ENCODE data around the gene ATG5. TPM values are rescaled to one million over a fixed set of nuclear protein-coding genes. Genes with fewer than 3 reads are reported as not detected.
A peak's percentile ranks its signal among the peaks of the same experiment; 100 is the strongest.

Gene ATG5
- polyA plus RNA-seq, 1 of the 3 experiments (the other 2 are of a cell fraction), result 15.5 TPM

GRCh38 chr6:106258726-106259125 is 66.8 kb downstream of the ATG5 start:
- Histone ChIP-seq H3F3A (replicated peaks; ENCODE audit: insufficient read depth) (peaks cover 36% of the 10 kb centered on the region), H4K20me1 (ENCODE audit: insufficient read depth) (no peaks in the 10 kb centered on the region), H3K9ac (no peak overlapping the region), H3K9me3 (no peaks in the 10 kb centered on the region), H3K9me2 (no peaks in the 10 kb centered on the region), H3K79me2 (ENCODE audit: insufficient read depth) (peaks cover 66% of the 10 kb centered on the region), H3K36me3 (replicated peaks in 1 of 2; ENCODE audit: control insufficient read depth in 1 of 2, insufficient read depth in 2 of 2, low read length in 1 of 2) (peaks cover 0 to 13% of the 10 kb centered on the region in 2 experiments), H3K27ac (ENCODE audit: low read depth in 2 of 2, low read length in 1 of 2) (peak overlapping the region in 1 of 2 experiments; percentile 11; a peak in 1 of 4 replicates), H3K4me3 (ENCODE audit: low read depth in 2 of 2, low read length in 1 of 2) (no peak overlapping the region), H3K27me3 (ENCODE audit: insufficient read depth) (no peaks in the 10 kb centered on the region), H3K4me2 (no peak overlapping the region), H2AFZ (ENCODE audit: low read depth) (no peak overlapping the region), H3K4me1 (ENCODE audit: control insufficient read depth in 1 of 2, insufficient read depth in 2 of 2, low read depth in 1 of 2, low read length in 1 of 2) (peaks cover 25 to 39% of the 10 kb centered on the region in 2 experiments)
- TF ChIP-seq TCF12 (IDR thresholded peaks at IDR 0.05), result no peak
- TF ChIP-seq TAF1 (IDR thresholded peaks at IDR 0.05; ENCODE audit: borderline replicate concordance, low read depth, low read length), result no peak
- TF ChIP-seq MXI1 (IDR thresholded peaks at IDR 0.05; ENCODE audit: low read depth, low read length), result no peak
- no peak for TF ChIP-seq SMC3 (IDR thresholded peaks at IDR 0.05; ENCODE audit: low read depth, low read length)
- no peak for TF ChIP-seq EP300 (IDR thresholded peaks at IDR 0.05; ENCODE audit: borderline replicate concordance in 1 of 2, low read depth in 1 of 2, low read length in 1 of 2)
- TF ChIP-seq POLR2AphosphoS5 (IDR thresholded peaks at IDR 0.05; ENCODE audit: low read depth, low read length), result no peak
- TF ChIP-seq FOXJ3 (CRISPR knock-in tag; IDR thresholded peaks at IDR 0.05), result no peak
- POLR2A ChIA-PET, result no interaction called here
- no peak for DNase-seq
- CTCF ChIA-PET, result interaction anchor here (0.8 to 1.5 kb wide), 3 partner anchors 15 to 169 kb away, joined by 3 read pairs; no protein-coding TSS in a partner anchor

- Histone ChIP-seq H3K27me3 (ENCODE audit: insufficient read depth) (no peaks in the 10 kb centered on the region), H3K79me2 (ENCODE audit: insufficient read depth) (peaks cover 56% of the 10 kb centered on the region), H3K36me3 (replicated peaks in 1 of 2; ENCODE audit: control insufficient read depth in 1 of 2, insufficient read depth in 2 of 2, low read length in 1 of 2) (peaks cover 0 to 6% of the 10 kb centered on the region in 2 experiments), H3K9me3 (no peaks in the 10 kb centered on the region), H3K4me1 (ENCODE audit: control insufficient read depth in 1 of 2, insufficient read depth in 2 of 2, low read depth in 1 of 2, low read length in 1 of 2) (peaks cover 34 to 45% of the 10 kb centered on the region in 2 experiments), H3K4me3 (ENCODE audit: low read depth in 2 of 2, low read length in 1 of 2) (no peak overlapping the region), H3K9ac (no peak overlapping the region), H3K4me2 (no peak overlapping the region), H4K20me1 (ENCODE audit: insufficient read depth) (no peaks in the 10 kb centered on the region), H2AFZ (ENCODE audit: low read depth) (no peak overlapping the region), H3K27ac (ENCODE audit: low read depth in 2 of 2, low read length in 1 of 2) (peak overlapping the region; percentile 87 to 91), H3F3A (replicated peaks; ENCODE audit: insufficient read depth) (peaks cover 49% of the 10 kb centered on the region), H3K9me2 (no peaks in the 10 kb centered on the region)
- DNase-seq, result no peak
- 40% methylated on average over 2 of the region's 2 CpGs for WGBS (ENCODE audit: low lambda C conversion rate)
- CTCF ChIA-PET, result interaction anchor here (0.7 to 3.4 kb wide), 4 partner anchors 24 to 44 kb away, joined by 3 to 12 read pairs (median 4); no protein-coding TSS in a partner anchor
- POLR2A ChIA-PET, result no interaction called here
- TF ChIP-seq GATA2 (CRISPR knock-in tag; IDR thresholded peaks at IDR 0.05), result no peak
- TF ChIP-seq TCF12 (IDR thresholded peaks at IDR 0.05), result peak; percentile 93
- no peak for TF ChIP-seq CTCF (IDR thresholded peaks at IDR 0.05)
- peak; percentile 72; the same call in 1 of the 2 replicates for TF ChIP-seq FOXM1 (IDR thresholded peaks at IDR 0.05; ENCODE audit: low read depth)
- peak; percentile 84 for TF ChIP-seq FOSL2 (IDR thresholded peaks at IDR 0.05; ENCODE audit: borderline replicate concordance, low read depth)
- peak; percentile 67; the same call in 1 of the 2 replicates for TF ChIP-seq NFIC (IDR thresholded peaks at IDR 0.05; ENCODE audit: borderline replicate concordance)
- TF ChIP-seq IRF3 (IDR thresholded peaks at IDR 0.05; ENCODE audit: low read depth, low read length), result no peak
- TF ChIP-seq GABPA (IDR thresholded peaks at IDR 0.05; ENCODE audit: low read depth), result no peak
- TF ChIP-seq TEAD4 (IDR thresholded peaks at IDR 0.05; ENCODE audit: borderline replicate concordance, insufficient read depth), result peak; percentile 82
- peak; percentile 93 for TF ChIP-seq JUND (IDR thresholded peaks at IDR 0.05)
- peak; percentile 53; the same call in 1 of the 2 replicates for TF ChIP-seq RXRA (IDR thresholded peaks at IDR 0.05; ENCODE audit: borderline replicate concordance, low read depth)
- TF ChIP-seq POLR2AphosphoS5 (IDR thresholded peaks at IDR 0.05; ENCODE audit: low read depth, low read length), result peak; percentile 84
- TF ChIP-seq FOXJ3 (CRISPR knock-in tag; IDR thresholded peaks at IDR 0.05), result no peak
- TF ChIP-seq EP300 (IDR thresholded peaks at IDR 0.05; ENCODE audit: borderline replicate concordance in 1 of 2, low read depth in 1 of 2, low read length in 1 of 2), result peak; percentile 59 to 93
- TF ChIP-seq PBX3 (IDR thresholded peaks at IDR 0.05), result peak; percentile 96
- no peak for TF ChIP-seq MXI1 (IDR thresholded peaks at IDR 0.05; ENCODE audit: low read depth, low read length)
Observed at GRCh38 chr6:106257195-106257594, 68.4 kb downstream of the ATG5 start.

All from SK-N-SH (cell line).